SK-N-MC (cell line): ENCODE data around the gene UBE2E2.

Source experiments
- DNase-seq: peaks from one replicate; pipeline ENCODE4 v3.0.0-alpha.2; 2011; ENCODE audit warnings: low read depth, low spot score
- H3K27ac ChIP-seq: fragments of 200-600 bp; sonication (generic); 2 replicates; pipeline ENCODE4 v1.5.1; 2016; ENCODE audit warnings: mixed run types
- H3K36me3 ChIP-seq: fragments of 200-600 bp; sonication (generic); 2 replicates; pipeline ENCODE4 v1.6.1; 2017; ENCODE audit warnings: antibody characterized with exemption, low read length, mixed read lengths; ENCODE audit not compliant: insufficient read depth
- H3K4me3 ChIP-seq: fragments of 200-600 bp; sonication (generic); 2 replicates; pipeline ENCODE4 v1.5.1; 2016
- H3K9ac ChIP-seq: fragments of 200-600 bp; sonication (generic); 2 replicates; pipeline ENCODE4 v1.8.0; 2017; ENCODE audit warnings: mixed run types, mixed read lengths; ENCODE audit not compliant: insufficient read length
- H3K9me3 ChIP-seq: fragments of 200-600 bp; sonication (generic); 2 replicates; pipeline ENCODE4 v1.6.1; 2017; ENCODE audit warnings: low read depth, mild to moderate bottlenecking, antibody characterized with exemption, low read length, moderate library complexity, mixed read lengths
- EZH2 ChIP-seq: fragments of 200-600 bp; sonication (generic); IDR thresholded peaks from one replicate; pipeline ENCODE4 v1.6.1; 2017; ENCODE audit warnings: antibody characterized with exemption
- FOXP2 ChIP-seq: optimal IDR thresholded peaks from 2 replicates; pipeline ENCODE3; 2011; ENCODE audit warnings: mild to moderate bottlenecking, moderate library complexity; ENCODE audit not compliant: insufficient read depth; ENCODE audit errors: extremely low read length, control extremely low read depth
- POLR2AphosphoS5 ChIP-seq: IDR thresholded peaks from 2 replicates; pipeline ENCODE4 v1.6.1; 2012; ENCODE audit warnings: mild to moderate bottlenecking, low read depth, low read length, borderline replicate concordance

Gene UBE2E2

GRCh38 chr3:23479615-23480328, 276.6 kb downstream of the UBE2E2 start:
- no peak for TF ChIP-seq EZH2
- TF ChIP-seq POLR2AphosphoS5: no peak
- TF ChIP-seq FOXP2: no peak
- DNase-seq: no peak
- Histone ChIP-seq H3K27ac (no peak overlapping the region), H3K9ac (no peak overlapping the region), H3K36me3 (no peaks in the 10 kb centered on the region), H3K4me3 (no peak overlapping the region), H3K9me3 (no peaks in the 10 kb centered on the region)

DNA sequence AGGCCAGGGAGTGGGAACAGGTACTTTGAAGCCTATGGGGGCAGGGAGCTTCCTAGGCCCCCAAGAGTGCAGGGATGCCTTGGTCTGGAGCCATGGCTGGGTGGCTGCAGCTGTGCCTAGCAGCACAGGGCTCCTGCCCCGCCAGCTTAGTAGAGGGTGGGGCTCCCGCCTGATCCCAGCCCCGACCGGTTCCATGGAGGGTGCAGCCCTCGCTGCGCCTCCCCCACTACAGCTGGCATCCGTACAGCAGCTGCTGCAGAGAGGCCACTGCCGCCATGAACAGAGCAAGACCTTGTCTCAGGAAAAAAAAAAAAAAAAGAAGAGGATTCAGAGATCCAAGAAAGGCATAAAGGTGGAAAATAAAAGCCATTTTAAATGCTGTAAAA, 277.2 kb downstream of the UBE2E2 start:
- DNase-seq: no peak
- Histone ChIP-seq H3K9me3 (no peaks in the 10 kb centered on the region), H3K4me3 (no peak overlapping the region), H3K27ac (no peak overlapping the region), H3K9ac (no peak overlapping the region), H3K36me3 (no peaks in the 10 kb centered on the region)
- TF ChIP-seq FOXP2: no peak
- TF ChIP-seq EZH2: no peak
- no peak for TF ChIP-seq POLR2AphosphoS5

DNA sequence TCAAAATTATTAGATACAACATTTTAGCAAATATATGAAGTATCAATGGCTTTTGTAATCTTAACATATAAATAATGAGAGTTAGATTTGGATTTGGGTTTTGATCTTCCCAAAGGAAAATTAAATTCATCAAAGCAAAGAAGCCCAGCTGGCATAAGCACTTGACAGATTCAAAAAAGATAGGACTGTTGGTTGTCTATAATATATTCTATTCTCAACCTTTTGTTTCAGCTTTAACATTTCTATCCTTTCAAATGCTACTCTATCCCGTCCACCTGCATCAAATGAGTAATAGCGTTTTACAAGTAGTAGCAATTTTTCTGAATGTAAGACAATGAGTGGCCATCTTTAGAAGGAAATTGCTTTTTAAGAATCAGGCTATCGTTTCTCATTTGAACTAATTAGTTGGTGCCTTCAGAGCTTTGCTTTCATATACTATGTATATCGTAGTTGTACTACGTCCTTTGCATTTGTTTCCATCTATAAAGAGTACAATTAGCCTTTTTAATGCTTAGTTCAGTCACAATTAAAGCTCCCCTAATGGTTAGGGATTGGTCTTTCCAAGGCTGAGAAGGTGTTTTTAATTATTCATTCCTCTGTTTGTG, 278.0 kb downstream of the UBE2E2 start:
- Histone ChIP-seq H3K9ac (no peak overlapping the region), H3K27ac (no peak overlapping the region), H3K36me3 (no peaks in the 10 kb centered on the region), H3K9me3 (no peaks in the 10 kb centered on the region), H3K4me3 (no peak overlapping the region)
- no peak for DNase-seq
- no peak for TF ChIP-seq EZH2
- no peak for TF ChIP-seq FOXP2
- TF ChIP-seq POLR2AphosphoS5: no peak

DNA sequence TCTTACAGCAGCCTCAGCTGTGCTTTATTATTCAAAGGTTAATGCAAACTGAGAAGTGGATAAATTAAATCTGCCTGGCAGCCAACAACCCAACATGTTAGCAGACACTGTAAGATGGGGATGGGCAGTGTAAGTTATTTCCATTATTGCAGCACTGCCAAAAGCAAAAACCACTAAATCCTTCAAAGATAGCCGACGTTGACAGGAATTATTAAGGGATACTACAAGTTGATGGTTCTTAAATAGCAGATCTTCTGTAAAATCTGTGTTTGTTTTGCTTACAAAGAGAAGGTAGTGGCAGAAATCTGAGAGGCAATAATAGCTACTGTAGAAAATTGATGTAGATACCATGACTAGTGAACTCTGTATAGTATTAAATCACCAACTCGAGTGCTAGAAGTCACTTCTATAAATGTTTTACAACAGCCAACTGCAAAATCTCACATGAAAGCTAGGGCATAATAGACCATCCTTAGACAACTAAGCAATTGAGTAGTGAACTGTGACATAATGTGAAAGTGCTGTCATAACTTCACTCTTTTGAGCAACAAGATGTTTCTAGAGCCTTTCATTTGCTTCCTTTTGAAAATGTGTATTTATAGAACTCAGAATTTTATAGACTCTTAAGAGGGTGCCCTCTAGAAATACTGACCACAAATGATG, 278.6 kb downstream of the UBE2E2 start:
- H3K27ac ChIP-seq: no peak overlapping the region
- H3K9ac ChIP-seq: no peak overlapping the region
- no peak overlapping the region for H3K4me3 ChIP-seq
- no peaks in the 10 kb centered on the region for H3K9me3 ChIP-seq
- no peak for TF ChIP-seq FOXP2
- TF ChIP-seq EZH2: no peak
- TF ChIP-seq POLR2AphosphoS5: no peak
- no peak for DNase-seq
- H3K36me3 ChIP-seq: no peaks in the 10 kb centered on the region

- Histone ChIP-seq H3K36me3 (no peaks in the 10 kb centered on the region), H3K9me3 (no peaks in the 10 kb centered on the region), H3K4me3 (no peak overlapping the region), H3K27ac (no peak overlapping the region), H3K9ac (no peak overlapping the region)
- DNase-seq: no peak
- TF ChIP-seq EZH2 (no peak), POLR2AphosphoS5 (no peak), FOXP2 (no peak)
These were observed 281.3 kb downstream of the UBE2E2 start for GRCh38 chr3:23484386-23484785.

- H3K9ac ChIP-seq: no peak overlapping the region
- no peak for DNase-seq
- no peaks in the 10 kb centered on the region for H3K9me3 ChIP-seq
- TF ChIP-seq FOXP2: no peak
- no peak for TF ChIP-seq EZH2
- TF ChIP-seq POLR2AphosphoS5: no peak
- no peak overlapping the region for H3K27ac ChIP-seq
- H3K36me3 ChIP-seq: no peaks in the 10 kb centered on the region
- H3K4me3 ChIP-seq: no peak overlapping the region
These were observed 282.8 kb downstream of the UBE2E2 start for GRCh38 chr3:23485922-23486321.

DNA sequence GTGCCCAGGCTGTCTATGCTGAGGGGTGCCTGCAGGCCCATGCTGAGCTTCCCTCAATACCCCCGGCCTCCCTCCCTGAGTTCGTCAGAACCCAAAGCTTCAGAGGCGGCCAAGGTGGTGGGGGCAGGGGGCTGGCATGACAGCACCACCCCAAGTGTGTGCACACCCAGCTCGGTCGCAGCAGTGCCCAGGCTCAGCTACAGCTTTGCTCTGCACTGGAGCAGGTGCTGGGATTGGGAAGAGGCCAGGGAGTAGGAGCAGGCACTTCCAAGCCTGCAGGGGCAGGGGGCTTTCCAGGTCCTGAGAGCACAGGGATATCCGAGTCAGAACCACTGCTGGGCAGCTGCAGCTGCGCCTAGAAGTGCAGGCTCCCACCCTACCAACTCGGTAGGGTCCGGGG, 283.9 kb downstream of the UBE2E2 start:
- DNase-seq: no peak
- TF ChIP-seq FOXP2: no peak
- no peak for TF ChIP-seq EZH2
- no peak overlapping the region for H3K27ac ChIP-seq
- H3K9ac ChIP-seq: no peak overlapping the region
- H3K4me3 ChIP-seq: no peak overlapping the region
- H3K36me3 ChIP-seq: no peaks in the 10 kb centered on the region
- H3K9me3 ChIP-seq: no peaks in the 10 kb centered on the region

- Histone ChIP-seq H3K36me3 (no peaks in the 10 kb centered on the region), H3K27ac (no peak overlapping the region)
- no peak for TF ChIP-seq EZH2
These were observed 285.5 kb downstream of the UBE2E2 start for GRCh38 chr3:23488618-23489017.

More at GRCh38 chr3:23488618-23489017, 285.5 kb downstream of the UBE2E2 start:
- H3K9me3 ChIP-seq: no peaks in the 10 kb centered on the region
- no peak overlapping the region for H3K4me3 ChIP-seq
- H3K9ac ChIP-seq: no peak overlapping the region
- DNase-seq: no peak
